Bronchial epithelial cell (primary cell): ENCODE data around the gene LDB3. TPM values are rescaled to one million over a fixed set of nuclear protein-coding genes. Genes with fewer than 3 reads are reported as not detected.

Source experiments
- DNase-seq: peaks from one replicate; pipeline ENCODE4 v3.0.0-alpha.2; 2010; ENCODE audit warnings: low read depth
- FAIRE-seq: peaks from 2 replicates; lab custom pipeline; 2011; peaks lifted over from hg19 to GRCh38; lab: Jason Lieb, UNC
- H3K27me3 ChIP-seq: 2 replicates; pipeline ENCODE4 v1.5.1; 2011; ENCODE audit warnings: low read length; ENCODE audit not compliant: control insufficient read depth, insufficient read depth
- H3K36me3 ChIP-seq: 2 replicates; pipeline ENCODE4 v1.5.1; 2011; ENCODE audit warnings: low read length; ENCODE audit not compliant: control insufficient read depth, insufficient read depth
- H3K4me3 ChIP-seq: 2 replicates; pipeline ENCODE4 v1.5.1; 2011; ENCODE audit warnings: mild to moderate bottlenecking, low read depth, low read length, control low read depth
- total RNA-seq: library from RNA; depleted of rRNA; stranded (reverse); fragments of >200 nt; gene quantifications from 2 replicates; pipeline ENCODE4 v1.2.1, GENCODE V29; 2014
- TF ChIP-seq, protein P1 (sequence below): IDR thresholded peaks from 2 replicates; pipeline ENCODE4 v1.5.1; 2011; ENCODE audit warnings: mild to moderate bottlenecking, moderate library complexity, low read length, control low read depth, inconsistent platforms; ENCODE audit not compliant: insufficient read depth, severe bottlenecking

Gene LDB3
- total RNA-seq, 1 donor from 2014 or later = not detected

- FAIRE-seq = no peak
These were observed 31.9 kb downstream of the LDB3 start for GRCh38 chr10:86699991-86700840.

DNA sequence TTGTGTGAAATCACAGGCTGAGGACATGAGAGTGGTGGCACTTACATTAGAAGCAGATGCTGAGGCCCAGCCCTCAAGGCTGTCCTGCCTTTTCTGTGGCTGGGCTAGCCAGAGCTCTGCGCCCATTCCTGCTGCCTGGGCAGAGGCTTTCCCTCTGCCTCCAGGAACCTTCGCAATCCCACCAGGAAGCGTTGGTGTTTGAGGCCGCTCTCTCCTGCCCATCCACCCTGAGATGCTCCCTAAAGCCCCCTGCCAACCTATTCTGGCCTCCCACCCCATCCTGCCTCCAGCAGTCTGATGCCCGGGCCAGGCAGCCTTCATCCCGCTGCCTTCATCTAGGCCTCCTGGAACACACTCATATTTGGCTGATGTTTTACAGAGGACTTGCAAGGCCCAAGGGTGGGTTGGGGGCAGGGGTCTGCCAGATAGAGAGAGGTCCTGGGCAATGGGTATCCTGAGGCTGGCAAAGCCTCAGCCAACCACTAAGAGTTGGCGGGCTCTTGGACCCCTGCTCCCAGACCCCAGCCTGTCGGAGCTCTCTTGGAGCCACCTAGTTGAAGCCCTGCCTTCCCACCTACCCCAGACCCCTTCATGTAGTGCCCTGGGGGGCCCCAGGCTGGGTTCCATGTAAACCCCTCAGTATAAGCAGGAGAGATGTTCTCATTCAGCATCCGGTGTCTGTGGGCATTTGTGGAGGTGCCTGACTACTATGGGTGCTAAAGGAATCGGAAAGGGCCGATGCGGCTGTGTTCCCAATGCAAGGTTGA lies 32.7 kb downstream of the LDB3 start:
- Histone ChIP-seq H3K4me3 (no peak overlapping the region), H3K36me3 (no peaks in the 10 kb centered on the region), H3K27me3 (no peaks in the 10 kb centered on the region)
- TF ChIP-seq, protein P1, sequence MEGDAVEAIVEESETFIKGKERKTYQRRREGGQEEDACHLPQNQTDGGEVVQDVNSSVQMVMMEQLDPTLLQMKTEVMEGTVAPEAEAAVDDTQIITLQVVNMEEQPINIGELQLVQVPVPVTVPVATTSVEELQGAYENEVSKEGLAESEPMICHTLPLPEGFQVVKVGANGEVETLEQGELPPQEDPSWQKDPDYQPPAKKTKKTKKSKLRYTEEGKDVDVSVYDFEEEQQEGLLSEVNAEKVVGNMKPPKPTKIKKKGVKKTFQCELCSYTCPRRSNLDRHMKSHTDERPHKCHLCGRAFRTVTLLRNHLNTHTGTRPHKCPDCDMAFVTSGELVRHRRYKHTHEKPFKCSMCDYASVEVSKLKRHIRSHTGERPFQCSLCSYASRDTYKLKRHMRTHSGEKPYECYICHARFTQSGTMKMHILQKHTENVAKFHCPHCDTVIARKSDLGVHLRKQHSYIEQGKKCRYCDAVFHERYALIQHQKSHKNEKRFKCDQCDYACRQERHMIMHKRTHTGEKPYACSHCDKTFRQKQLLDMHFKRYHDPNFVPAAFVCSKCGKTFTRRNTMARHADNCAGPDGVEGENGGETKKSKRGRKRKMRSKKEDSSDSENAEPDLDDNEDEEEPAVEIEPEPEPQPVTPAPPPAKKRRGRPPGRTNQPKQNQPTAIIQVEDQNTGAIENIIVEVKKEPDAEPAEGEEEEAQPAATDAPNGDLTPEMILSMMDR = no peak
- FAIRE-seq (no peak), DNase-seq (no peak)

More at GRCh38 chr10:86699991-86700840, 31.9 kb downstream of the LDB3 start:
- TF ChIP-seq, protein P1 = no peak
- Histone ChIP-seq H3K27me3 (no peaks in the 10 kb centered on the region), H3K36me3 (no peaks in the 10 kb centered on the region), H3K4me3 (no peak overlapping the region)
- no peak for DNase-seq

DNA sequence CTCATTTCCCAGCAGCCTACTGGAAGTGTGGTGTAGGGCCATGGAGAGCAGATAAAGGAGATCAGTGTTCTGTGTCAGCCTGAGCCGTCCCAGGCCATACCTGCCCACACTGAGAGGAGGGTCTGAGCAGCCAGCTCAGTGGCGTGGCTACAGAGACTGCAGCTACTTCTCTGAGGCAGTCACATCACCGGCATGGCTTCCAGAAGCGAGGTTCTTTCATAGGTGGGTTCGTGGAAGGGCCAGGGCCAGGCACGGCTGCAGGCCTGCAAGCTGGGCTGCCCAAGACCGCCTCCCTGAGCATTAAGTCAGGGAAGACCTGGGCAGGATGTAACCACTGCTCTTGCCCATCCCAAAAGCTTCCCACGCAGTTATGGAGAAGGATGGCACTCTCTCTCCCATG lies 34.9 kb downstream of the LDB3 start:
- DNase-seq (no peak), FAIRE-seq (no peak)
- Histone ChIP-seq H3K36me3 (no peaks in the 10 kb centered on the region), H3K27me3 (no peaks in the 10 kb centered on the region), H3K4me3 (no peak overlapping the region)
- TF ChIP-seq, protein P1 = no peak

GRCh38 chr10:86705139-86705538 lies 36.8 kb downstream of the LDB3 start:
- DNase-seq (no peak), FAIRE-seq (no peak)
- Histone ChIP-seq H3K36me3 (no peaks in the 10 kb centered on the region), H3K4me3 (no peak overlapping the region), H3K27me3 (no peaks in the 10 kb centered on the region)
- TF ChIP-seq, protein P1 = no peak

- Histone ChIP-seq H3K4me3 (no peak overlapping the region), H3K27me3 (no peaks in the 10 kb centered on the region), H3K36me3 (no peaks in the 10 kb centered on the region)
- no peak for FAIRE-seq
- TF ChIP-seq, protein P1 = no peak
- DNase-seq = no peak
These were observed 37.6 kb downstream of the LDB3 start for GRCh38 chr10:86705905-86706304.
